Rectal smooth muscle tissue (tissue), 1 donor: ENCODE measurements around the gene OSBPL10.

Source experiments
- H3K27ac ChIP-seq: one replicate; pipeline ENCODE4 v1.7.0; 2013; ENCODE audit warnings: low read depth, low read length, inconsistent platforms
- H3K27me3 ChIP-seq: one replicate; pipeline ENCODE4 v1.7.0; 2013; ENCODE audit warnings: low read length; ENCODE audit not compliant: control insufficient read depth, insufficient read depth
- H3K36me3 ChIP-seq: one replicate; pipeline ENCODE4 v1.7.0; 2013; ENCODE audit warnings: low read length; ENCODE audit not compliant: control insufficient read depth, insufficient read depth
- H3K4me1 ChIP-seq: one replicate; pipeline ENCODE4 v1.7.0; 2013; ENCODE audit warnings: low read length; ENCODE audit not compliant: control insufficient read depth, insufficient read depth
- H3K4me3 ChIP-seq: one replicate; pipeline ENCODE4 v1.7.0; 2013; ENCODE audit warnings: low read length
- H3K9ac ChIP-seq: one replicate; pipeline ENCODE4 v1.7.0; 2013; ENCODE audit warnings: low read length

Gene OSBPL10

DNA sequence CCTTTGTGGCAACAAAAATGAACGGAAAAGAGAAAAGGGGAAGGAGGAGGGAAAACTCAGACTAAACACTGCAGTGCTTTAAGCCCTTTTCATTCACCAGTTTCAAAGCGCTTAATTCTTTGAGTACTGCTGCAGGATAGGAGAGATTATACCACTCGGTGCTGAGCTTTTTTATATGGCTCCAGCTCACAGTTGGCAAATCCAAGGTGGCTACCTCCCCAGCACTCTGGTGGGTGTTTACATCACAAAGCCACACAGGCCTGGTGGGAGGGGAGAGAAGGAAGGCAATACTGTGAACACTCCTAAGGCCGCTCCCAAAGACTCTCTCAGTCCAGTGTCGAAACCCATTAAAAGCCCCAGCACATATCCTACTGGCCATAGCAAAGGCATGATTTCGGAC, 256.9 kb downstream of the OSBPL10 start:
- no peak overlapping the region for H3K9ac ChIP-seq
- no peaks in the 10 kb centered on the region for H3K4me1 ChIP-seq
- H3K27ac ChIP-seq: no peak overlapping the region
- no peak overlapping the region for H3K4me3 ChIP-seq
- H3K27me3 ChIP-seq: no peaks in the 10 kb centered on the region
- H3K36me3 ChIP-seq: no peaks in the 10 kb centered on the region

DNA sequence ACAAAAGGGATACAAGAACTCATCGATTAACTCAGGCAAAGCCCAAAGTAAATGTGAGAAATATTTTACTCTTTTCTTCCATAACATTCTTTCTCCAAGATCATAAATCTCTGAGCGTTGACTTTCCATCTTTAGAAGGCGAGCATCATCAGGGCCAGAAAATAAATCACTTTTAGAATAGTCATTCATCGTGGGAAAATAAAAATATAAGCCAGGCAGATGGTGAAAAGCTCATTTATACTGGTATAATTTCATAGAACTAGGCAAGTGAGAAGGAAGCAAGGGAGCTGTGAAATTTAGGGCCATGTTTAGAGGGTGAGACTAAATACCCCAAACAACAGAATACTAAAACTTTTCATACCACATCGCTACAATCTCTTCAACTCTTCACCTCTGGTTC, 257.4 kb downstream of the OSBPL10 start:
- Histone ChIP-seq H3K9ac (no peak overlapping the region), H3K4me1 (no peaks in the 10 kb centered on the region), H3K27ac (no peak overlapping the region), H3K4me3 (no peak overlapping the region), H3K27me3 (no peaks in the 10 kb centered on the region), H3K36me3 (no peaks in the 10 kb centered on the region)

DNA sequence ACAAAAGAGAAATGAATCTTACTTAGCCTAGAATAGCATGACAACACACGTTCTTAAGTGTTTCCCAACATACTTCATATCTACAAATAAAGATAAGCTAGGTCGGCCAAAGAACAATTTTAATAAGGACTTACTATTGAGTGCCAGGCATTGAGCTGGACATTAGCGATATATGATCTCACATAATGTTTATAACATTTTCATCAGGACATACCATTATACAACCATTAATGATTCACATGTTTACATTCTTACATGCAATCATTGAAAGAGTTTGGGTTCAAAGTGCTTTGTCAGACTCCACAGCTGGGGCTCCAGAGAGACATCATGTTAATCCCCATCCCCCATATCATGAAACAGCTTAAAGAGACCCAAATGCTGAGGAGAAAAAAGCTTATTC, 259.4 kb downstream of the OSBPL10 start:
- no peaks in the 10 kb centered on the region for H3K4me1 ChIP-seq
- no peak overlapping the region for H3K9ac ChIP-seq
- no peaks in the 10 kb centered on the region for H3K36me3 ChIP-seq
- no peak overlapping the region for H3K27ac ChIP-seq
- H3K4me3 ChIP-seq: no peak overlapping the region
- H3K27me3 ChIP-seq: no peaks in the 10 kb centered on the region

DNA sequence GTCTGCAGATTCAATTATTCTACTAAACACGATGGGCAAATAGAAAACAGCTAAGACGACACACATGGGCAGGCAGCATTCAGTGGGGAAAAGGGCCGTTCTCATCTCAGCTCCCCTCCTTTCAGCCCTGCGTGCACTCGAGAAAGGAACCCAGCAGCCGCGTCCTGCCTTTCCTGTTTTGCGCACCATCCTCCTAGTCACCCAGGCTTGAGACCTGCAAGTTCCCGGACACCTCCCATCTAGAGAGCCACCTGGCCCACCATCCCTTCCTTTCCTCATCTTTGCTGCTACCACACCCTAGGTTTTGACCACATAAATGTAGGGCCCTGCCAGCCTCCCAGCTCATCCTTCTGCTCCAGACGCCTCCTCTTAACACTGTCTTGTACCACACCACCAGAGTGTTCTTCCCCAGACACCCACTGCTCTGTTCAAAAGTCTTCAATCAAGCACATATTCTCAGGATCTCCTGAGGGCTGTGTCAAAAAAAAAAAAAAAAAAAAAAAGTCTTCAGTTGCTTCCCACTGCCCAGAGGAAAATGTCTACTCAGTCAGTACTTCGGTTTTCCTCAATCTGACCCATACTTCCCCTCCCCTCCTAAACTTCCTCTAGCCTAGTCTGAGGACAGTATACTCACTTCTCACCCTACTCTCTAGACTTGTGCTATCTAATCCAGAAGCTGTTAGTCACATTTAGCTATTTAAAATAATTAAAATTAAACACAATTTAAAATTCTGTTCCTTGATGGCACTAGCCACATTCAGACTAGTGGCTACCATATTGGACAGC, 266.4 kb downstream of the OSBPL10 start:
- Histone ChIP-seq H3K36me3 (no peaks in the 10 kb centered on the region), H3K4me1 (no peaks in the 10 kb centered on the region), H3K27me3 (no peaks in the 10 kb centered on the region), H3K27ac (no peak overlapping the region), H3K9ac (no peak overlapping the region), H3K4me3 (no peak overlapping the region)

DNA sequence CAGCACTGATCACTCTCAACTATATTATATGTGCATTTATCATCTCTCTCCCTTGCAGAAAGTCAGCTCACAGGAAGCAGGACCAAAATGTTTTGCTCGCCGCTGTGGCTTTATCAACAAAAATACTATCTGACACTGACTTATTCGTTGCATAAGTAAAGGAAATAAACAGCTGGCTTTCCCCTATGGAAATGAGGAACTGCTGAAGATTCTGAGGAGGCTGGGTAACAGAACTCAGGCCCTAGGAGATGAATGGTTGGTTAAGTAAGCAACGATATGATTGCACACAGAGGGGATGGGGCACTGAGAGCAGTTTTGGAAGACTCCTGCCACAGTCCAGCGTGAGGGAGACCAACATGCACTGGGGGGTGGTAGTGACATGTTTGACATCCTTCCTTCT, 267.2 kb downstream of the OSBPL10 start:
- no peak overlapping the region for H3K27ac ChIP-seq
- H3K9ac ChIP-seq: no peak overlapping the region
- no peaks in the 10 kb centered on the region for H3K36me3 ChIP-seq
- H3K4me1 ChIP-seq: no peaks in the 10 kb centered on the region
- no peaks in the 10 kb centered on the region for H3K27me3 ChIP-seq
- H3K4me3 ChIP-seq: no peak overlapping the region

DNA sequence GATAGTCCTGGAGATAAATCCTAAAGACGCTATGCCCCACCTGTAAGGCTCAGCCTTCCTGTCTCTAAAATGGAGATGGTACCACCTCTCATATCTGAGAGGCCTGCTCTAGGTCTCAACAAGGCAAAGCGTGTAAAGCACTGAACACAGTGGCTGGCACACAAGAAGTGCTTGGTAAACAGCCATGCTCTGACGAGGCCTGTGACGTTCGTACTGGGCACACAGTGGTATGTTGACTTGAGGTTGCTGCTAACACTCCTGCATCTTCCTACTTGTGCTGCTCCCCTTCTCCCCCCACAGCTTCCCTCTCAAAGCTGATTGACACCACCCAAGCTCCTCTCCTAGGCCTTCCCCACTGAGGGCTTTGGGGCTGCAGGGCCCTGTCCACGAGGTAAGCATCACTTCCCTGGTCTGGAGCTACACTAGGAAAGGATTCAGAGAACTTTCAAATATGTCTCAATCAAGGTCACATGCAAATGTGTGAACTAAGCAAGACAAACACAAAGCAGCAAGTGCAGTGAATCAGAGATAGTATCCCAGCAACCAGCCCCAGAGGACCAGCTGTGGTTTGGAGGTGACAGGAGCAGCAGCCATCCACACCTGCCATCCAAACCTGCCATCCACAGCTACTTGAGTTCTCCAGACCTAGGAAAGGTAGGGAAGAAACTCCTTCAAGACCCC, 270.8 kb downstream of the OSBPL10 start:
- Histone ChIP-seq H3K27me3 (no peaks in the 10 kb centered on the region), H3K4me3 (no peak overlapping the region)

DNA sequence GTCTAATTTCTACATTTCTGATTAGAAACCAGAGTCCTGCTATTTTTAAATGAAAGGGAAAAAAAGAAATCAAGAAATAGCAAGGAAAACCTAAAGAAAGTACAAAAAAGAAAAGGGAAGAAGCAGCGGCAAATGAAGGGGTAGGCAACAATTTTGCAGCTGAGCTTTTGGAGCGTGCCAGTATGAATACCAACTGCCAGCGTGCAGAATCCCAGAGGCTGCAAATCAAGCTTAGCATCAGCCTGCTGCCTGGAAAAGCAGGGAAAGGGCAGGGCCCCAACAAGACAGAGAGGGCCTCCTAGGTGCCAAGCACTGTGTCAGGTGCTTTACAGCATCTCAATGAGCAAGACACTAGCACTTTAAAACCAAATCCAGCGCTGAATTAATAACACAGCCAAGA, 271.5 kb downstream of the OSBPL10 start:
- no peaks in the 10 kb centered on the region for H3K36me3 ChIP-seq
- H3K4me1 ChIP-seq: no peaks in the 10 kb centered on the region
- no peak overlapping the region for H3K27ac ChIP-seq
- H3K4me3 ChIP-seq: no peak overlapping the region
- H3K27me3 ChIP-seq: no peaks in the 10 kb centered on the region
- H3K9ac ChIP-seq: no peak overlapping the region

More for the DNA sequence above, 270.8 kb downstream of the OSBPL10 start:
- H3K4me1 ChIP-seq: no peaks in the 10 kb centered on the region
- no peaks in the 10 kb centered on the region for H3K36me3 ChIP-seq
- no peak overlapping the region for H3K27ac ChIP-seq
- no peak overlapping the region for H3K9ac ChIP-seq

DNA sequence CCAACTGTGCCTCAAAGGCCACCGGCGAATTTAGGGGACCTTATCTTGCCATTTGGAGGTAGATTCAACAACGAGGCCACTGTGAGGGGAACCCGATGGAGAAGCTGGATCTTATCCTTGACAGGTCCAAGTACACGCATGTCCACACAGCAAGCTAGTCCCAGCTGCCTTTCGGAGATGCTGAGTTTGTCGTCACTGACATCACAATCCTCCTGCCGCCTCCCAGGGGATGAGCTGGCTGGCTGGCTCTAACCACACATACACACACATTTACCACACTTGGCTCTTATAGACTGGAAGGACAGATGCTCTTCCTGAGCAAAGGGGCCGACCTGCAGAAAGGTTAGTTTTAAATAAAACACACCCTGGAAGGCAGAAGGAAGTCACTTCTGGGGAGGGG, 272.1 kb downstream of the OSBPL10 start:
- H3K36me3 ChIP-seq: no peaks in the 10 kb centered on the region
- H3K27me3 ChIP-seq: no peaks in the 10 kb centered on the region
- no peak overlapping the region for H3K9ac ChIP-seq
- no peak overlapping the region for H3K4me3 ChIP-seq
- no peaks in the 10 kb centered on the region for H3K4me1 ChIP-seq
- no peak overlapping the region for H3K27ac ChIP-seq

DNA sequence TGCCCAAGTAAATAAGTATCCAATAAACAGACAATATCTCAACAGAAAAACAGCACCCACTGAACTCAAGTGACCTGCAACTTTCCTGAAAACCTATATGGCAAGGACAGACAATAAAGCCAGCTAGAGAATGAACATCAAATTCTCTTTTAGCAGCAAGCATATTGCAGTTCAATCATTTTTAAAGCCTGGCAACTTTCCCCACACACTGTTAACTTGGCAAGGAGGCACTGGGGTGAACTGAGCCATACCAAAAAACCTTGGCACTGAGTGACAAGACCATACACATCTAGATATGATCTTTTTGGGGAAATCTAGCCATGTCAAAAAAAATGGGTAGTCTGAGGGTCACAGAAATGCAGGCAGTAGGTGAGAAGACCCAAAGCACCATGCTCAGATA, 273.8 kb downstream of the OSBPL10 start:
- Histone ChIP-seq H3K4me3 (no peak overlapping the region), H3K4me1 (no peaks in the 10 kb centered on the region), H3K27ac (no peak overlapping the region), H3K36me3 (no peaks in the 10 kb centered on the region), H3K9ac (no peak overlapping the region), H3K27me3 (no peaks in the 10 kb centered on the region)

DNA sequence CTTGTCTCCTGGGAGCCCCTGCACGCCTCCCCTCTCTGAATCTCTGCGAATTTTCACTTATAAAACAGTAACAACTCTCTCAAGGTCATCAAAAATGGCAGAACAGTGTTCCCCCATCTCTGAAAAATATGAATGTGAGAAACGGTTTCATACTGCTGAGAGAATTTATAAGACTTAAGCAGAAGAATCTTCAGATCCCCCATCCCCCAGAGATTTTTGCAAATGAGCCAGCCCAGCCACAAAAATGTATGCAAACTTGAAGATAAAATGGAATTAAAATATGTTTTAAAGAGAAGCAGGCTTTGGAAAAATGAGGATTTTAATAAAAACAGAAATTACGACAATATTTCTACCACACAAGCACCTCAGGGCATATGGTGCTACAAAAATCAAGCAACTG, 275.3 kb downstream of the OSBPL10 start:
- Histone ChIP-seq H3K27ac (no peak overlapping the region), H3K27me3 (no peaks in the 10 kb centered on the region), H3K9ac (no peak overlapping the region), H3K4me3 (no peak overlapping the region), H3K4me1 (no peaks in the 10 kb centered on the region), H3K36me3 (no peaks in the 10 kb centered on the region)

DNA sequence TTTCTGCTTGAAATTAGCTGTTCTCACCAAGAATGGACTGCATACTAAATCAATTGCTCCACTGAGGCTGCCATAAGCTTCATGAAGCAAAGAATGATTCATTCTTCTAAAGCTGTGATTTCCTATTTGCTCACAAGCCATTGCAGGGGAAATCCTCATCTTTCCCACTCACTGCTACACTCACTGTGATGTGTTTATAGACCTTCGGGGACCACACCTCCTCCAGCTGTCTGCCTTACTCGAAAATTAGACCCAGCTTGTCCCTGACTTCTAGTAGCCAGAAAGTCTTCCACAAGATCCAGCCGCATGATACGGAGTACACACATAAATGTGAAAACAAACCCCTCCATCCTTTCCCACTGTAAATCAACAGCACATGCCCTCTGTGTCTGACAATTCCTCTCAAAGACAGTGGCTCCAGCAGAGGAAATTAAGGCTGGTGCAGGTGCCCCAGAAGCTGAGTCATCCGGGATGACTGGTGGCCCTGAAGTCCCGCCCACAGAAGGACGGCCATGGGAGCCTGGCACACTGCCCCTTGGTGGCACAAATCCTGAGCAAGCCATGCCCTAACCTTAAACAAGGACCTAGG, 276.4 kb downstream of the OSBPL10 start:
- no peak overlapping the region for H3K9ac ChIP-seq
- no peak overlapping the region for H3K4me3 ChIP-seq
- no peaks in the 10 kb centered on the region for H3K36me3 ChIP-seq
- H3K27me3 ChIP-seq: no peaks in the 10 kb centered on the region
- H3K27ac ChIP-seq: no peak overlapping the region
- H3K4me1 ChIP-seq: no peaks in the 10 kb centered on the region

DNA sequence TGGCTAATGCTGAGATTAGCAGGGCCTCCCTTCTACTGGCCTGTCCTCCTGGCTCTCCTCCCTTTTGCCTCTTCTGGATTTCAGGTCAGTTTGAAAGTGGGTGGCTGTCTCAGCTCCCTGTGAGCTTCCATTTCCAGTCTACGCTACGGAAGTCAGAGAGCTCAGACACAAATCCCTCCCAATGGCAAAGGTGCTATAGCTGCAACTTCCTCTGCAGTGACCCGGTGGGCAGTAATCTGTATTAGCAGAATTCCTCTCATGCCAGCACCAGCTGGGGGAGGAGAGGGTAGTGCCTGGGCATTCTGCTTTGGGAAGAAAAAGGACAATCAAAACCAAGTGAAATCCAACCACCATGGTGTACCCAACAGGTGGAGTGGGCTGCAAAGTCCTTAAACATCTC, 276.9 kb downstream of the OSBPL10 start:
- H3K27ac ChIP-seq: no peak overlapping the region
- no peak overlapping the region for H3K9ac ChIP-seq
- H3K27me3 ChIP-seq: no peaks in the 10 kb centered on the region
- H3K36me3 ChIP-seq: no peaks in the 10 kb centered on the region
- H3K4me1 ChIP-seq: no peaks in the 10 kb centered on the region
- H3K4me3 ChIP-seq: no peak overlapping the region

DNA sequence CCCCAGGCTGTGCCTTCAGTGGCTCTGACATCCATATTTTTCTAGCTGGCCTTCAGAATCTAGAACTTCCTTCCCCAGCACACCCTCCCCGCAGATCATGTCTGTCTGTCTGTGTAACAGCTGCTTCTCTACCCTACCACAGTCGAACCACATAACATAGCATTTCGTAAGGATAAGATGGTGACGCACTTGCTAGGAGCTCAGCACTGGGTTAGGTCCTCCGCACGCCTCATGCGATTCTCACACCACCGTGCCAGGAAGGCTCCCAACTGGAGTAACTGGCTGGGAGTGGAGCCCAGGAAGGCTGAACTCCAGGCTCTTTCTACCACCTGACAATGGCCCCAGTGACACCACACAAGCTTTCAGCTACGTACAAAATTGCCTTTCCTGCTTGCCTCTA, 279.8 kb downstream of the OSBPL10 start:
- H3K27me3 ChIP-seq: no peaks in the 10 kb centered on the region

More for the DNA sequence above, 279.8 kb downstream of the OSBPL10 start:
- Histone ChIP-seq H3K27ac (no peak overlapping the region), H3K9ac (no peak overlapping the region), H3K36me3 (no peaks in the 10 kb centered on the region), H3K4me3 (no peak overlapping the region), H3K4me1 (no peaks in the 10 kb centered on the region)
